Peyer's patch (tissue), 4 donors: ENCODE results near the gene MAIP1.

Source experiments
- POLR2A ChIP-seq, 2 donors: fragments of 450-650 bp; IDR thresholded peaks; one replicate each; pipeline ENCODE4 v1.5.1; 2017; ENCODE audit warnings: antibody characterized with exemption in 2 of 2, mild to moderate bottlenecking in 2 of 2, moderate library complexity in 2 of 2
- TF ChIP-seq, protein P1 (sequence below), 6 experiments: fragments of 450-650 bp in 4 of 6; fragments of 200-600 bp in 2 of 6; sonication (generic) in 1 of 6; IDR thresholded peaks; one replicate each; pipeline ENCODE4 v1.5.1; 2017 to 2019; ENCODE audit warnings: antibody characterized with exemption in 6 of 6, mild to moderate bottlenecking in 3 of 6, moderate library complexity in 1 of 6

- no peak for TF ChIP-seq POLR2A (IDR thresholded peaks at IDR 0.05)
- TF ChIP-seq, protein P1, sequence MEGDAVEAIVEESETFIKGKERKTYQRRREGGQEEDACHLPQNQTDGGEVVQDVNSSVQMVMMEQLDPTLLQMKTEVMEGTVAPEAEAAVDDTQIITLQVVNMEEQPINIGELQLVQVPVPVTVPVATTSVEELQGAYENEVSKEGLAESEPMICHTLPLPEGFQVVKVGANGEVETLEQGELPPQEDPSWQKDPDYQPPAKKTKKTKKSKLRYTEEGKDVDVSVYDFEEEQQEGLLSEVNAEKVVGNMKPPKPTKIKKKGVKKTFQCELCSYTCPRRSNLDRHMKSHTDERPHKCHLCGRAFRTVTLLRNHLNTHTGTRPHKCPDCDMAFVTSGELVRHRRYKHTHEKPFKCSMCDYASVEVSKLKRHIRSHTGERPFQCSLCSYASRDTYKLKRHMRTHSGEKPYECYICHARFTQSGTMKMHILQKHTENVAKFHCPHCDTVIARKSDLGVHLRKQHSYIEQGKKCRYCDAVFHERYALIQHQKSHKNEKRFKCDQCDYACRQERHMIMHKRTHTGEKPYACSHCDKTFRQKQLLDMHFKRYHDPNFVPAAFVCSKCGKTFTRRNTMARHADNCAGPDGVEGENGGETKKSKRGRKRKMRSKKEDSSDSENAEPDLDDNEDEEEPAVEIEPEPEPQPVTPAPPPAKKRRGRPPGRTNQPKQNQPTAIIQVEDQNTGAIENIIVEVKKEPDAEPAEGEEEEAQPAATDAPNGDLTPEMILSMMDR (IDR thresholded peaks at IDR 0.05), result no peak
Observed at GRCh38 chr2:199928626-199929025, 26.8 kb upstream of the MAIP1 start.
